Stimulated activated CD8-positive, alpha-beta memory T cell treated with anti-CD3 and anti-CD28 coated beads, Interleukin-12 subunit alpha, Interleukin-12 subunit beta, amount 100 ng/mL, for 24 hours (primary cell): ENCODE data around the gene ZNF792.
"Not testable (repeated sequence)": the region's sequence is repeated elsewhere in the genome, so short reads cannot be mapped to it uniquely, and the experiment has no call there.

Source experiments
- DNase-seq: peaks from one replicate; pipeline ENCODE4 v3.0.0-alpha.2; 2020; ENCODE audit errors: extremely low read depth

The ZNF792 gene

DNA sequence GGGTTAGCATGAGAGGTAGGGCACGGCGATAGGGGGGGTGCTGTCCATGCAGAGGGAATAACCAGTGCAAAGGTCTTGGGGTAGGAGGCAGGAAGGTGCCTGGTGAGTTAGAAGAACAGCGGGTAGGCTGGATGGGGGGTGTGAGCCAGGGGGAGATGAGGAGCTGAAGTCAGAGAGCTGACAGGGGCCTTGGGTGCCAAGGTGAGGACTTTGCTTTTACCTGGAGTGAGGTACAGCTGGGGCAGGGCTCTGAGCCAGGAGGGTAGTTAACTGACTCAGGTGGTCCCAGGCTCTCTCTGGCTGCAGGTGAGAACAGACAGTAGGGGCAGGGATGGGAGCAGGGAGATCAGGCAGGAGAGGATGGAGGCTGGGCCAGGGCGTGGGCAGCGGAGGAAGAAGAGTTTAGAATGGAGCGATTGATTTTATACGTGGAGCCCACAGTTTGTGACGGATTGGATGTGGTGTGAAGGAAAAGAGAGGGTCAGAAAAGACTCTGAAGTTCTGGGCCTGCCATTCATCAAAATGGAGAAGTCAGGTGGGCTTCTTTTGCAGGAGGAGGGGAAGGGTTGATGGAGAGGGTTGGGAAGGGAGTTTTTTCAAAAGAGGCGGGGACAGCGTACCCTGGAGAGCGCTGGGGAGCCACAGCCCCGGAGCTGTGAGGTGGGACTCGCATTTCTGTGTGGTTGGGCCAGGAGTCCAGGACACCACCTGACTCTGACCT, 34.9 kb upstream of the ZNF792 start:
- no peak for DNase-seq

GRCh38 chr19:34998224-34998623, 34.2 kb upstream of the ZNF792 start:
- not testable (repeated sequence) for DNase-seq

GRCh38 chr19:34997071-34997617, 33.1 kb upstream of the ZNF792 start:
- DNase-seq: no peak

- DNase-seq: no peak
These were observed 31.5 kb upstream of the ZNF792 start for GRCh38 chr19:34995551-34995950.

DNA sequence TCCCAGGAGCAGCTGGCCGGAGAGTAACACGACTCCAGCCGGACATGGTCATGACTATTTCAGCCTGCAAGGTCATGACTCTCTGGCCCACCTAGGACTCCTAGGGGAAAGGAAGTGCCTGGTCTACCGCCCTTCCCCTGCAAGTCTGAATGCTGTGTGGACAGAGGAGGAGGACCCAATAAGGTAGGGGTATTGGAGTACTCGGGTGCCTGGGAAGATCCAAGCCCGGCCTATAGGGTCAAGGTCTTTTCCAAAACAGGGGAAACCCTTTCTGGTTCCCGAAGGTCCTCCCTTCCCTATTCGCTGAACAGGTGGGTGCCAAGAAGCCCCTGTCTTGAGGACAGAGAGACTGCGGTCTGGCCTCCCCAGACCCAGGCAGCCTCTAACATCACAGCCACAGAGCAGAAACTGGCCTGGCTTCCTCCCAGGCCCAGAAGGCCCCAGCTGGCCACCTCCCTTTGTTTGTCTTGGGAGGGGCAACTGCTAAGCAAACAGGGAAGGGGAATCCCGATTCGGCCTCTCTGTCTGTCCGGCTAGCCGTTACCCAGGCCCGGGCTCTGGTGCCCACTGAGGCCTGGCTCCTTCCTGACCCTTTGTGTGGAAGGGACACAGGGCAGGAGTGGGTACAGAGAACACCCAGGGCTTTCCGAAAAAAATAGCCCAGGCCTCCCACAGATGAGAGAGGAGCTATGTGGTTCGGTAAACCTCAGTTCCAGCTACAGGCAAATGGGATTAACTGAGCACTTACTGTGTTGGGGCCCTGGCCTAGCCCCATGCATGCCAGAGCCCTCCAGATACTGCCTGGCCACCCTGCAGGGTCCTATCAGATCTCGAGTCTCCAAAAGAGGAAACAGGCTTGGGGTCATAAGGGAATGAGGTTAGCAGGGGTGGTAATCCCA, 30.9 kb upstream of the ZNF792 start:
- DNase-seq: no peak

- DNase-seq: no peak
These were observed 30.2 kb upstream of the ZNF792 start for GRCh38 chr19:34994286-34994642.

GRCh38 chr19:34992582-34992981, 28.6 kb upstream of the ZNF792 start:
- DNase-seq: not testable (repeated sequence)

DNA sequence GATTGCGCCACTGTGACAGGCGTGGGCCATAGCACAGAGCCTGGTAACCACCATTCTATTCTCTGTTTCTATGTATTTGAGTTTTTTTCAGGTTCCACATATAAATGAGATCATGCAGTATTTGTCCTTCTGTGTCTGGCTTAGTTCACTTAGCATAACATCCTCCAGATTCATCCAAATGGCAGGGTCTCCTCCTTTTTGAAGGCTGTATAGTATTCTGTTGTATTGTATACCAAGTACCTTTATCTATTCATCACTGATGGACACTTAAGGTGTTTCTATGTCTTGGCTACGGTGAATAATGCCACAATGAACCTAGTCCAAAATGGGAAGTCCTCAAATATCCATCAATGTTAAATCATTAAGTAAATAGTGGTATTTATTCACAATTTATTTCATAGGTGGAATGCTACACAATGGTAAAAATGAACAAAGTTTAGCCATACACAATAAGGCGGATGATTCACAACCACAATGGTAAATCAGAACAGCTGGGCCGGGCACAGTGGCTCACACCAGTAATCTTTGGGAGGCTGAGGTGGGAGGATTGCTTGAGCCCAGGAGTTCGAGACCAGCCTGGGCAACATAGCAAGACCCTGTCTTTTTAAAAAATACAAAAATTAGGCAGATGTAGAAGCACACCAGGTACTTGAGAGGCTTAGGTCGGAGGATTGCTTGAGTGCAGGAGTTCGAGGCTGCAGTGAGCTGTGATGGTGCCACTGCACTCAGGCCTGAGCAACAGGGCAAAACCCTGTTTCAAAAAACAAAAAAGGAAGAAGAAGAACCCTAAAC, 27.7 kb upstream of the ZNF792 start:
- no peak for DNase-seq

DNA sequence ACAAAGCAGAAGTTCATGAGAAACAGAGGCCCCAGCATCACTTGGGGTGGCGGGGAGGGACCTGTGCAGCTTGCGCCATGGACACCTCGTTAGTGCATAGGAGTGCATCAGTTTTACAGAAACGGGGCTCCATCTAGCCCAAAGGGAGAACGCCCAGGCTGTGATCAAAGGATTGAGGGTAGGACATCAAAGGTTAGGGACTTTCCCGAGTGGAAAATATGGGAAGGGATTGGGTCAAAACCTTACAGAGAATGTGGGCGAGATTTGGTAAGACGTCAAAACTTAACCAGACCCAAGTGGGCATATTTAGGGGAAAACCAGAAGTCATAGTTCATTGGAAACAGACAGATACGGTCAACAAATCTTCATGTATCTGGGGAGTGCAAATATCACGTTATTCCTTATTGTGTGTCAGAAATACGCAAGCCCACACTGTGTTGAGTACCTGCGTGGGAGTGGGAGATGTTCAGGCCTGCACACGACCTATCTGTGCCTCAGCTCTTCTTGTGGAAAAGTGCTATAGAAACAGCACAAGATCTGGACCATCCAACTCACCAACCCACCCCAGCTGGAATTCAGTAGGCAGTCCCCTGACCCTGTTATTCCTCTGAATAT, 26.7 kb upstream of the ZNF792 start:
- no peak for DNase-seq

- no peak for DNase-seq
These were observed 25.3 kb upstream of the ZNF792 start for GRCh38 chr19:34989298-34989697.

DNA sequence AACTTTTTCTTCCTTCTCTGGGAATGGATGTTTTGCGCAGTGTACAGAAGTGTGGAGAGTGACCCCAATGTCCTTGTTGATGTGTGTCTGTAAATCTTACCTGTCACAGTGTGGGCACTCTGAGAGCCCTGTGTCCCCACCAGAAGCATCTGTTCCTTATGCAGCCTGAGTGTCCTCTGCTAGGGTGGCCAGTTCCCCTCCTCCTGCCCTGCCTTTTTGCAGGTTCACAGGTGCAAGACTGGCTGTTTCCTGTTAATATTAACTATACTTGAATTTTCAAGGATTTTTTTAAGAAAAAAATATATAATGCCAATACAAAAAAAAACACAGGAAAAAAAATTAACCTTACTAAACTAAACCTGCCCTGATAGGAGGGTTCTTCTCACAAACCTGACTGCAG, 24.1 kb upstream of the ZNF792 start:
- no peak for DNase-seq

- no peak for DNase-seq
These were observed 21.4 kb upstream of the ZNF792 start for GRCh38 chr19:34985249-34986022.

GRCh38 chr19:34984287-34984686, 20.3 kb upstream of the ZNF792 start:
- DNase-seq: no peak

GRCh38 chr19:34983786-34984185, 19.8 kb upstream of the ZNF792 start:
- no peak for DNase-seq

DNA sequence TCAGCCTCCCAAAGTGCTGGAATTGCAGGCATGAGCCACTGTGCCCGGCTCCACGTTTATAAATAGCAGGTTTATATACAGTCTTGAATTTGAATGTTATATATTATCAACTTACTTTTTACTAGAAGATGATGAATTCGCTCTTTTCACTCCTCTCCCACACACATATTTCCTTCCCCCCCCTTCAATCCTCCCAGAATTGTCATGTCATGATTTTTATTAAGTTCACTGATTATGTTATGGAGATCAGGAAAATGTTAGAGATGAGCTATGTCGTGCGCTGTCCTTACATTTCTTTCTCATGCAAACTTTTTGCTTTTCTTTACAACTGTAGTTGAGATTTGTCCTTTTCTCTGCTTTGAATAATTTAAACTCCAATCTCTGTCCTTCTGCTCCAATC, 18.2 kb upstream of the ZNF792 start:
- DNase-seq: no peak

DNA sequence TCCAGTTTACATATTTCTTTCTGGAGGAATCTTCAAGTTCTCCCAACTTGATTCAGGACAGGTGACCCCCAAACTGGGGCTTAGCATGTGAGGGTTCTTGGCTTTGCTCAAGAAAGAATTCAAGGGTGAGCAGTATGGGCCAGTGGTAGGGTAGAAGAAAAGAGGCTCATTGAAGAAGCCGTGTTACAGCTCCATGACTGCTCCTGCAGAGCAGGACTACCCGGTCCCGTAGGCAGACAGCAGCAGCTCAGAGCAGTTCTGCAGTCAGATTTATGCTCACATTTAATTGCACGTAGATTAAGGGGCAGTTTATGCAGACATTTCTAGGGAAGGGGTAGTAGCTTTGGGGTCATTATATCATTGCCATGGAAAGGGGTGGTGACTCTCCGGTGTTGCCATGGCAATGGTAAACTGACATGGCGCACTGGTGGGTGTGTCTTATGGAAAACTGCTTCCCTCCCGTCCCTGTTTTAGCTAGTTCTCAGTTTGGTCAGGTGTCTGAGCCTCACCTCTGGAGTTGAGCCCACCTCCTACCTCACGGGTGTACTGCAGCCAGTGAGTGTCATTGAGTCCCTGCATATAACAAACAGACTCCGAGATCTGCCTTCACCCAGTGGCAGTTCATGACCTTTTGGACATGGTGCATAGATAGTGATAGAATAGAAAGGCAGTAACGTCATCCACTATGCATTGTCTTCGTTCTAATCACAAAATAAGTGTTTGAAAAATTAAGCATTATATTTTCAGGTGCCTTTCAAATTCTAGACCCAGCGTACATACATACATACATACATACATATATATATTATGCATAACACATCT, 16.0 kb upstream of the ZNF792 start:
- DNase-seq: no peak

- no peak for DNase-seq
These were observed 12.6 kb upstream of the ZNF792 start for GRCh38 chr19:34976611-34977010.

GRCh38 chr19:34975056-34975455, 11.0 kb upstream of the ZNF792 start:
- no peak for DNase-seq

- DNase-seq: no peak
These were observed 10.6 kb upstream of the ZNF792 start for GRCh38 chr19:34974646-34975045.

DNA sequence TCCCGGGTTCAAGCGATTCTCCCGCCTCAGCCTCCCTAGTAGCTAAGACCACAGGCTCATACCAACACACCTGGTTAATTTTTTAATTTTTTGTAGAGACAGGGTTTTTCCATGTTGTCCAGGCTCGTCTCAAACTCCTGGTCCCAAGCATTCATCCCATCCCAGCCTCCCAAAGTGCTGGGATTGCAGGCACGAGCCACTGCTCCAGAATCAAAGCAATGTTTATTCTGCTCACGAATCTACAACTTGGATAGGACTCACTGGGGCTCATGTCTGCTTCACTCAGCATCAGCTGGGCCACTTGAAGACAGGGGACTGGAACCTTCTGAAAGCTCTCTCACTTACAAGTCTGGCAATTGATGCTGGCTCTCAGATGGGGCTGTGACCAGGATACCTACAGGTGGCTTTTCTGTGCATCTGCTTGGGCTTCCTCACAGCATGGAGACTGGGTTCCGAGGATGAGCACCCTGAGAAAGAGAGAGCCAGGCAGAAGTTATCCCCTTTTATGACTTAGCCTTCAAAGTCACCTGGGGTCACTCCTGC, 8.2 kb upstream of the ZNF792 start:
- no peak for DNase-seq
